Sigmoid colon (tissue), 3 donors: ENCODE results near the gene NCF4.

Experiments
- POLR2A ChIP-seq, 2 donors: fragments of 450-650 bp; IDR thresholded peaks; one replicate each; pipeline ENCODE4 v1.6.1; 2016; ENCODE audit warnings: antibody characterized with exemption in 2 of 2, mild to moderate bottlenecking in 2 of 2, moderate library complexity in 2 of 2
- TF ChIP-seq, protein P1 (sequence below), 4 experiments: fragments of 450-650 bp in 3 of 4; fragments of 200-600 bp in 1 of 4; IDR thresholded peaks; one replicate each; pipeline ENCODE4 v1.5.1; 2016 to 2019; ENCODE audit warnings: antibody characterized with exemption in 4 of 4, mild to moderate bottlenecking in 3 of 4, moderate library complexity in 2 of 4

DNA sequence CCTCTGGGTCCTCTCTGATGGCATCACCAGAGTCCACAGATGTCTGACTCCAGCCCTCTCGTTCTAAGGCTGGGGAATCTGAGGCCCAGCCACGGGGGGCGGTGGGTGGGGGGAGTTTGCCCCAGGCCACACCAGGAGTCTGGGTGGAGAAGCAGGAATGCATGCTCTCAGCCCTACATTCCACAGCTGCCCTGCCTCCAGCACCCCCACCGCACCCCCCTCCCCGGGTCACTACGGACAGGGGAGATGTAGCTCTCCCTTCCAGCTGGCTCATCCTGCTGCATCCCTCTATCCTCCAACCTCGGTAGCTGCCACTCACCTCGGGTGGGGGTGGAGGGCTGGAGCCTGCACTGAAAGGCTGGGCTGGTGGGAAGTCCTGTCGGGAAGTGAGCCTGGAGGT, 41.7 kb upstream of the NCF4 start:
- TF ChIP-seq, protein P1, sequence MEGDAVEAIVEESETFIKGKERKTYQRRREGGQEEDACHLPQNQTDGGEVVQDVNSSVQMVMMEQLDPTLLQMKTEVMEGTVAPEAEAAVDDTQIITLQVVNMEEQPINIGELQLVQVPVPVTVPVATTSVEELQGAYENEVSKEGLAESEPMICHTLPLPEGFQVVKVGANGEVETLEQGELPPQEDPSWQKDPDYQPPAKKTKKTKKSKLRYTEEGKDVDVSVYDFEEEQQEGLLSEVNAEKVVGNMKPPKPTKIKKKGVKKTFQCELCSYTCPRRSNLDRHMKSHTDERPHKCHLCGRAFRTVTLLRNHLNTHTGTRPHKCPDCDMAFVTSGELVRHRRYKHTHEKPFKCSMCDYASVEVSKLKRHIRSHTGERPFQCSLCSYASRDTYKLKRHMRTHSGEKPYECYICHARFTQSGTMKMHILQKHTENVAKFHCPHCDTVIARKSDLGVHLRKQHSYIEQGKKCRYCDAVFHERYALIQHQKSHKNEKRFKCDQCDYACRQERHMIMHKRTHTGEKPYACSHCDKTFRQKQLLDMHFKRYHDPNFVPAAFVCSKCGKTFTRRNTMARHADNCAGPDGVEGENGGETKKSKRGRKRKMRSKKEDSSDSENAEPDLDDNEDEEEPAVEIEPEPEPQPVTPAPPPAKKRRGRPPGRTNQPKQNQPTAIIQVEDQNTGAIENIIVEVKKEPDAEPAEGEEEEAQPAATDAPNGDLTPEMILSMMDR (IDR thresholded peaks at IDR 0.05), result no peak
- TF ChIP-seq POLR2A (IDR thresholded peaks at IDR 0.05), result no peak
